Glomerular endothelial cell (primary cell): ENCODE results near the gene SCYL1. TPM values are rescaled to one million over a fixed set of nuclear protein-coding genes. Genes with fewer than 3 reads are reported as not detected.
"Not testable (repeated sequence)": the region's sequence is repeated elsewhere in the genome, so short reads cannot be mapped to it uniquely, and the experiment has no call there.

Experiments used
- DNase-seq: peaks from one replicate; pipeline ENCODE4 v3.0.0-alpha.2; 2011; ENCODE audit warnings: low read depth, low spot score; ENCODE audit errors: extremely low read depth
- total RNA-seq: library from RNA; depleted of rRNA; stranded (reverse); fragments of >200 nt; gene quantifications from 2 replicates; pipeline ENCODE4 v1.2.3, GENCODE V29; 2015

The SCYL1 gene
- total RNA-seq, 1 donor from 2014 or later = 104 TPM

GRCh38 chr11:65564879-65565559 is 40.1 kb downstream of the SCYL1 start:
- DNase-seq = not testable (repeated sequence)

DNA sequence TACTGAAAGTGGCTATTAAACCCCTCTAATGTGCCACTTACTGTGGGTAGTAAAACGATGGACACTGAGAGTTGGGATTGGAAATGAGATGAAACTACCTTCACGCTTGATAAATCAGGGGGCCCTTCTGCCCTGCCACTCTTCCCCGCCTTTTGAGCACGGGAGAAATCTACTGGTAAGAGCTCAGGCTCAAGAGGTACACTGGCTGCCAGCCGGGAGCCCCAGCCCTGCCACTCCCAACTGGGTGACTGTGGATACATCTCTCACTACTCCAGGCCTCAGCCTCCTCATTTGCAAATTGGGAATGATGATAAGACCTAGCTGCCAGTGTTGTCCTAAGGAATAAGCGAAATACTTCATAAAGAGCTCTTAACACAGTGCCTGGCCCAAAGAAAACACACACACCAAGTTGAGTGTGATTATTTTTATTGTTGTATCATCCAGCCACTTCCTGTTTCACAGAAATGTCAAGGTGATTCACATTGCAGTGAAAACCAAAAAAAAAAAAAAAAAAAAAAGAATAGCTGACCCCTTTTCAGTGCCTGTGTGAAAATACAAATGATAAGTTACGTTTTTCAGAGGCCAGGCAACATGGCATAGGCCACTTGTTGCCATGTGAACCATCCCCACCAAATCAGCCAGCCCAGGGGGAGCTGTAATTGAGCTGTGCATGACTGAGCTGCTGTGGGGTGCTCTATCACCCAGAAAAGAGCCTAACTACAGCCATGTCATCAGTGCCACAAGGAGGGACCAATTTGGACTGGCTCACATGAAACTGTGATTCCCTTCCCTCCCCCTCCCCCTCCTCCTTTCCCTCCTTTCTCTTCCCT is 41.0 kb downstream of the SCYL1 start:
- DNase-seq = no peak

DNA sequence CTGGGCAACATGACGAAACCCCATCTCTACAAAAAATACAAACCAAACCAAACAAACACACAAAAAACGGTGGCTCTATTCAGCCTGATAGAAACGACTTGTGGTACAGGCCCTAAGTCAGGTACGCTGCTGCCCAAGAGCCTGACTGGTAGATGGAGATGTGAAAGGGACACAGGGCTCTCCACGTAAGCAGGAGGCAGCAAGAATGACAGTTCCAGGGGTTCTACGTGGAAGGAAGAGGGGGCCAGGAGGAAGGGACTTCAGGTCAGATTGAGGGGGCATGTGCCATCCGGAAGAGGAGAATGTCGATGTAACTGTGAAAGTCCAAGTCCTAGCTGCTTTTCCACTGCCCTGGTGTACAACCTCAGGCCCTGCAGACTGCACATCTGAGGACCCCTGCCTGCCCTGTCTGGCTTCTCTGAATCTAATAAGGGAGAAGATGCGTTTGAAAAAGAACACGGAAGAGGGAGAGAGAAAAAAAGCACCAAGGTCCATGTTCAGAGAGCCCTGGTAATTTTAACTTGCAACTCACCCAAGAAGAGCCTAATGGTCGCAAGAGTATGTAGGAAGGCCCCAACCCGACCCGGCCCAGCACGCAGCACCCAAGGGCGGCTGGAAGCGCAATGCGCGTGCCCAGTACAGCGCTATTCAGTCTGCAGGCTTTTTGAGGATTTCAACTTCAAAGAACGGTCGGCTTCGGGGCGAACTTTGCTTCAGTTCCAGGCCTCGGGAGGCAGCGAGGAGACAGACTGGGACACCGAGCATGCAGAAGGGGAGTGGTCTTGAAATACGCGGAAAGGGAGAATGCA is 44.5 kb downstream of the SCYL1 start:
- no peak for DNase-seq

DNA sequence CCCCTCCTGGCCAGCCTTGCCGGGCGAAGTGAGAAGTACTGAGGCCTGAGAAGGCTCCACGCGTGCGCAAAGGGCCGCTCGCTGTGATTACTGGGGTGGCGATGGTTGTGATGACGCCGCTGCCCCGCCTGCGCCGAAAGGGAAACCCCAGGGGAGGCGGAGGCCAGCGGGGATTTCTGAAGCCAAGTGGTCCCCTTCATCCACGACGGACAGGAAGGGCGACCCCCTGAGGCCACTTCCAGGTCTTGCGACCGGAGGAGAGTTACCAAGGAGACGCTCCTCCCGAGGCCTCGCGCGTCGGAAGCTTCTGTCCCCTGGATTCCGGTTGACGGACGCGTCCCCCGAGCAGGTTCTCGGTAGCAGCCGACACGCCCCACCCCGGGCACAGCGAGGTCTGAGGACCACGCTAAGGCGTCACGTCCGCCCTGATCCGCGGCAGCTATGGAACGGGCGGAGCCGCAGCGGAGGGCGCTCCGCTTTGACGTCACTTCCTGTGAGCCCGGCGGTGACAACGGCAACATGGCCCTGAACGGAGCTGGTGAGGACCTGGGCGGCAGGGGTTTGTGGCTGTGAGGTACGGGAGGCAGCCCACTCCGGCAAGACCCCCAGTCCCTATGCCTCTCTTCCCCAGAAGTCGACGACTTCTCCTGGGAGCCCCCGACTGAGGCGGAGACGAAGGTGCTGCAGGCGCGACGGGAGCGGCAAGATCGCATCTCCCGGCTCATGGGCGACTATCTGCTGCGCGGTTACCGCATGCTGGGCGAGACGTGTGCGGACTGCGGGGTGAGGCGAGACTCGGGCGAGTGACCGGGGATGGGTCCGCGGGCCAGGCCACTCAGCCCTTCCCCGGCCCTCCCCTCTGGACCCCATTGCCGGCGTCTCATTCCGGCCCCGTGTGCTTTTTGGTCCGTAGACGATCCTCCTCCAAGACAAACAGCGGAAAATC is 45.4 kb downstream of the SCYL1 start, which contains the start of gene ZNRD2:
Gene ZNRD2 (plus strand): TSS at position 505 of the 946 bp plus-strand sequence. CDS start 15 bp downstream, at position 520.
- peak; percentile 81 for DNase-seq

GRCh38 chr11:65571420-65571819 is 46.5 kb downstream of the SCYL1 start:
- no peak for DNase-seq

GRCh38 chr11:65571940-65572339 is 47.1 kb downstream of the SCYL1 start:
- DNase-seq = no peak

DNA sequence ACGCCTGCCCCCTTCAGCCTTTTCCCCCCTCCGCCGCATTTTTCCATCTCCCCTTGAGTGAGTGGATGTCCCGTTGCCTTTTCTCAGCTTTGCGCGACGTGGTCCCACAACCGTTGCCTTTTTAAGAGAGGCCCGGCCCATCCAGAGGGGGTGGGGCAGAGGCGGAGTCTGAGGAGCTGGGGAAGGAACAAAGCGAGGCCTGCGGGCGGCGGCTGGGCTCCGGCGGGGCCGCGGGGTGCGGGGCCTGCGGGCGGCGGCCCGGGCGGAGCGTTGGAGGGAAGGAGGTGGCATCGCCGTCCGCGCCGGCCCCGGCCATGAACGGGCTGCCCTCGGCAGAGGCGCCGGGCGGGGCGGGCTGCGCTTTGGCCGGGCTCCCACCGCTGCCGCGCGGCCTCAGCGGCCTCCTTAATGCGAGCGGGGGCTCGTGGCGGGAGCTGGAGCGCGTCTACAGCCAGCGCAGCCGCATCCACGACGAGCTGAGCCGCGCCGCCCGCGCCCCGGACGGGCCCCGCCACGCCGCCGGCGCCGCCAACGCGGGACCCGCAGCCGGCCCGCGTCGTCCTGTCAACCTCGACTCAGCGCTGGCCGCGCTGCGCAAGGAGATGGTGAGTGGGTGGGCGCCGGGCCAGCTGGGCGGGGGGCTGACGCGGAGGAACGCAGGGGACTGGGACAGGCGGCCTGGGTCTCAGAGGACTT is 47.6 kb downstream of the SCYL1 start, which contains the start of gene FAM89B:
Gene FAM89B (plus strand): TSS at position 183 of the 696 bp plus-strand sequence. CDS start 132 bp downstream, at position 315.
- DNase-seq = no peak

DNA sequence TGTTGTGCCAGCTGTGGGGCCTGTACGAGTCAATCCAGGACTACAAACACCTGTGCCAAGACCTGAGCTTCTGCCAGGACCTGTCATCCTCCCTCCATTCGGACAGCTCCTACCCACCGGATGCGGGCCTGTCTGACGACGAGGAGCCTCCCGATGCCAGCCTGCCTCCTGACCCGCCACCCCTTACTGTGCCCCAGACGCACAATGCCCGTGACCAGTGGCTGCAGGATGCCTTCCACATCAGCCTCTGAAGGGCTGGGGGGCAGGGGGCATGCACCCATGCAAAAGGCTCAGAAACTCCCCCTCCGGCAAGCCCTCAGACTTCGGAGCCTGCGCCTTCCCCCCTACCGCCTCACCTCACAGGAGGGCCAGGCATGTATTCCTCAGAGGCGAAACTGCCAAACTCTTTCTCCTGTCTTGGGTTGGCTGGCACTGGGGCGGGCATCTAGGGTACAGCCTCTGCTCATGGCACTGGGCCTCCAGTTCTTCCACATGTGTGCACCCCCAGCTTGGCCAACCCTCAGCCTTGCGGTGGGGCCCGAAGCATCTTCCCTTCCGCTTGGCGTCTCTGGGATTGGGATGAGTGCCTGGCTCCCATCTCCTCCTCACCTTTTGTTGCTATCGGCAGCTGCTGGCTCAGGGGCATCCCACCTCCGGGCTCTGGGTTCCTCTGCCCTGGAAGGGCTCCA is 48.7 kb downstream of the SCYL1 start:
- DNase-seq = no peak

GRCh38 chr11:65574109-65574810 is 49.4 kb downstream of the SCYL1 start:
- DNase-seq = no peak

- DNase-seq = no peak
Measured at GRCh38 chr11:65574811-65575567, 50.1 kb downstream of the SCYL1 start.

GRCh38 chr11:65575568-65576231 is 50.8 kb downstream of the SCYL1 start, which contains the start of gene EHBP1L1:
Gene EHBP1L1 (plus strand): TSS chr11:65576053. CDS start chr11:65576303, 250 bp downstream.
- no peak for DNase-seq

GRCh38 chr11:65576232-65576866 is 51.5 kb downstream of the SCYL1 start:
- DNase-seq = no peak

GRCh38 chr11:65576867-65577755 is 52.2 kb downstream of the SCYL1 start:
- DNase-seq = no peak

DNA sequence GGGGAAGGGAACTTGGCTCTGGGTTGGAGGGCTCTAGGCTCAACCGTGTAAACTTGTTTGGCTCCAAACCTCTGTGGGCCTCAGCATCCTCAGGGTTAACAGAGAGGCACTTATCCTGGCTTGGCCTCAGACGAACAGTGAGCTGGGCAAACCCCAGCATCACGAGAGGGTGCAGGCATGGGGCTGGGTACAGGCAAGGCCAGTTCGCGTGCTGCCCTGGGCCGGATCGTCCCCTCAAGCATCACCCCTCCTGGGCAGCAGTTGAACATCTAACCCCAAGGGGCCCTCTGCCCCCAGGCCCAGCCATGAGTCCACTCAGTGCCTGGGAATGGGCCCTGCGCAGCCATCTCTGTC is 52.9 kb downstream of the SCYL1 start:
- DNase-seq = no peak

GRCh38 chr11:65578134-65578533 is 53.3 kb downstream of the SCYL1 start:
- no peak for DNase-seq
